ENCODE results near the gene SLAIN2. TPM values are rescaled to one million over a fixed set of nuclear protein-coding genes. Genes with fewer than 3 reads are reported as not detected.

Gene SLAIN2
- total RNA-seq, 2 experiments from 2014 or later, result 58.8 to 96.5 TPM

DNA sequence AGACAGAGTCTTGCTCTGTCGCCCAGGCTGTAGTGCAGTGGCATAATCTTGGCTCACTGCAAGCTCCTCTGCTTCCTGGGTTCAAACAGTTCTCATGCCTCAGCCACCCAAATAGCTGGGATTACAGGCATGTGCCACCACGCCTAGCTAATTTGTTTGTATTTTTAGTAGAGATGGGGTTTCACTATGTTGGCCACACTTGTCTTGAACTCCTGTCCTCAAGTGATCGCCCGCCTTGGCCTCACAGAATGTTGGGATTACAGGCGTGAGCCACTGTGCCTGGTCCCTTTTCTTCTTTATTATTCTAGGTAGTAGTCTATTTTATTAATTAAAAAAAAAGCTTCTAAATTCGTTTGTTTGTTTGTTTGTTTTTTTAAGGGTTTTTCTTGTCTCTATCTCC is 59.1 kb downstream of the SLAIN2 start:
- ChIA-PET CTCF (no interaction called here), POLR2A (no interaction called here)
- Mint-ChIP-seq H3K4me3 (no peak overlapping the region), H3K27me3 (no peaks in the 10 kb centered on the region), H3K4me1 (peaks cover 8% of the 10 kb centered on the region), H3K36me3 (ENCODE audit: low read depth) (peaks cover 46% of the 10 kb centered on the region), H3K9me3 (no peaks in the 10 kb centered on the region), H3K27ac (no peak overlapping the region)
- DNase-seq, result no peak

DNA sequence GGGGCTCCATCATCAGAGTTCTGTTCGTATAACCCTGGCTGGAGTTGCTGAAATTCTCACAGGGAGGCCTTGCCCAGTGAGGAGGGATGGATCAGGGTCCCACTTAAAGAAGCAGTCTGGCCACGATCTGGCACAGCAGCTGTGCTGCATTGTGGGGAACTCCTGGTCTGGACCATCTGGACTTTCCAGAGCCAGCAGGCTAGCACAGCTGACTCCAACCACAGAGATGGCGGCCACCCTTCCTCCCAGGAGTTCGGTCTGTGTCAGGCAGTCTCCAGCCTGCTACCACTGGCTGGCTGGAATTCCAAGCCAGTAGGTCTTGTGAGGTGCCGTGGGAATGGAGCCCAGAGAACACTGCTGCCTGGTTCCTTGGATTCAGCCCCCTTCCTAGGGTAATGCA is 62.0 kb downstream of the SLAIN2 start:
- peaks cover 23% of the 10 kb centered on the region for H3K36me3 Mint-ChIP-seq (ENCODE audit: low read depth)
- peaks cover 8% of the 10 kb centered on the region for H3K4me1 Mint-ChIP-seq
- H3K27me3 Mint-ChIP-seq, result no peaks in the 10 kb centered on the region
- ChIA-PET CTCF (no interaction called here), POLR2A (no interaction called here)
- no peak overlapping the region for H3K4me3 Mint-ChIP-seq
- H3K9me3 Mint-ChIP-seq, result no peaks in the 10 kb centered on the region
- DNase-seq, result no peak
- H3K27ac Mint-ChIP-seq, result no peak overlapping the region

DNA sequence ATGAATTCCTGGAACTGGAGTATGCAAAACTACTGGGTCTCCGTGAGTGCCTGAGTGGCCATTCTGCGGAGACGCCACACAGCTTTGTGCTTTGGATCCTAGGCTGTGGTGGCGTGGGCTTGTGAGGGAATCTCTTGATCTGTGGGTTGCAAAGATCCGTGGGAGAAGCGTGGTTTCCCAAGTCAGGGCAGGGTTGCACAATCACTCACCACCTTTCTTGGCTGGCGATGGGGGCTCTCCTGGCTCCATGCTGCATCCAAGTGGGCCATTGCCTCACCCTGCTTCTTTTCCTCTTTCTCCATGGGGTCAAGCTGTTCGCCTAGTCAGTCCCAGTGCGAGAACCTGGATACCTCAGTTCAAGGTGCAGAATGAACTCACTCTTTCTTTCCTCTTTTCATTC is 62.5 kb downstream of the SLAIN2 start:
- H3K9me3 Mint-ChIP-seq, result no peaks in the 10 kb centered on the region

DNA sequence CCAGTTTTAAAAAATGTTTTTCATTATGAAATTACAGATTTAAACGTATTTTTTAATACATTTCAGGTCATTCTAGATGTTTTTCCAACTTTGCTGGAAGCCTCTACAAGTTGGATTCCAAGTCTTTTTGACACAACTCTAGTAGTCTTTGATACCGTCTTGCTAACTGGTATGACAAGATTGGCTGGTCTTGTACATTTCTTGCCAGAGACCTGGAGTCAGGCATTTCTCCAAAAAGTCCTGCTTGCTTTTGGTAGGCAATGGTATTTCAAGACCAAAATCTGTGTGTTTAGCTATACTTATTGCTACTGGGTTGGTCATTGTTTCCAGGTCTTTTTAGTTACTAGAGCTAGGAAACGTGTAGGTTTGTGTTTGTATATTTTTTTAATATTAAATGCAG is 64.6 kb downstream of the SLAIN2 start:
- no peak overlapping the region for H3K4me3 Mint-ChIP-seq
- H3K4me1 Mint-ChIP-seq, result peaks cover 5% of the 10 kb centered on the region
- no peaks in the 10 kb centered on the region for H3K9me3 Mint-ChIP-seq
- CTCF ChIA-PET, result interaction anchor here (0.8 kb wide), 1 partner anchor 50 kb away, joined by 3 read pairs; no protein-coding TSS in a partner anchor
- no peaks in the 10 kb centered on the region for H3K27me3 Mint-ChIP-seq
- peaks cover 37% of the 10 kb centered on the region for H3K36me3 Mint-ChIP-seq (ENCODE audit: low read depth)
- no peak overlapping the region for H3K27ac Mint-ChIP-seq
- POLR2A ChIA-PET, result no interaction called here
- DNase-seq, result no peak

More for the DNA sequence above, 62.5 kb downstream of the SLAIN2 start:
- no peak overlapping the region for H3K27ac Mint-ChIP-seq
- no peaks in the 10 kb centered on the region for H3K27me3 Mint-ChIP-seq
- ChIA-PET POLR2A (no interaction called here), CTCF (no interaction called here)
- no peak for DNase-seq
- peaks cover 20% of the 10 kb centered on the region for H3K36me3 Mint-ChIP-seq (ENCODE audit: low read depth)
- no peak overlapping the region for H3K4me3 Mint-ChIP-seq
- peaks cover 8% of the 10 kb centered on the region for H3K4me1 Mint-ChIP-seq

DNA sequence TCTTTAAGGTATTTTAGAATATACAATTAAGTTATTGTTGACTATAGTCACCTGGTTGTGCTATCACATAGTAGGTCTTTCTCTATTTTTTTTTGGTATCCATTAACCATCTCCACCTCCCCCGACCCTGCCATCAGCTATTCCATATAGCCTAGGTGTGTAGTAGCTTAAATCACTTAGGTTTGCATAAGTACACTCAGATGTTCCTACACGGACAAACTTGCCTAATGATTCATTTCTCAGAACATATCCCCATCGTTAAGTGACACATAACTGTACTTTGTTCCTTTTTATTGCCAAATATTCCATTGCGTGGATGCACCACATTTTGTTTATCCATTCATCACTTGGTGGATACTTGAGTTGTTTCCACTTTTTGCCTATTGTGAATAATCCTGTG is 67.9 kb downstream of the SLAIN2 start:
- no peak for DNase-seq
- ChIA-PET POLR2A (no interaction called here), CTCF (interaction anchor here (1.1 kb wide), 1 partner anchor 35 kb away, joined by 4 read pairs; no protein-coding TSS in a partner anchor)
- H3K4me3 Mint-ChIP-seq, result no peak overlapping the region
- H3K27me3 Mint-ChIP-seq, result no peaks in the 10 kb centered on the region
- H3K27ac Mint-ChIP-seq, result no peak overlapping the region
- no peaks in the 10 kb centered on the region for H3K9me3 Mint-ChIP-seq
- peaks cover 36% of the 10 kb centered on the region for H3K36me3 Mint-ChIP-seq (ENCODE audit: low read depth)
- no peaks in the 10 kb centered on the region for H3K4me1 Mint-ChIP-seq

DNA sequence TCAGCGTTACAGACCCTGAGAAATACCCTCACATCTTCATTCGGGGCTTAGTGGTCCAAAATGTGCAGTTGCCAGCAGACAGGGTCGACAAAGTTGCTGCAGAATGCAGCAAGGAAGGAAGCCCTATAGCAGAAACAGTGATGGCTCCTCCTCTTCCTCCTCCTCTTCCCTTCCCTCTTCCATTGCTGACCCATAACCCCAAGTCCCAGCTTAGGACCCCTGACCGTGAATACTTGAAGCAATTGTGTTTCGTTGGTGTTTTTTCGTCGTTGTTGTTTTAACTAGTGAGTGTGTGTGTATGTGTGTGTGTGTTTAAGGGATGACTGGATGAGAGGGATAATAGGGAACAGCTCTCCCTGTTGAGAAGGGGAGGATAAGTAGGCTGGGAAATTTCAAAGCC is 69.5 kb downstream of the SLAIN2 start:
- Mint-ChIP-seq H3K36me3 (ENCODE audit: low read depth) (peaks cover 33% of the 10 kb centered on the region), H3K4me1 (no peaks in the 10 kb centered on the region), H3K4me3 (no peak overlapping the region), H3K9me3 (no peaks in the 10 kb centered on the region), H3K27me3 (no peaks in the 10 kb centered on the region), H3K27ac (no peak overlapping the region)
- POLR2A ChIA-PET, result no interaction called here
- CTCF ChIA-PET, result interaction anchor here (0.6 kb wide), 1 partner anchor 330 kb away, joined by 3 read pairs; no protein-coding TSS in a partner anchor
- no peak for DNase-seq

DNA sequence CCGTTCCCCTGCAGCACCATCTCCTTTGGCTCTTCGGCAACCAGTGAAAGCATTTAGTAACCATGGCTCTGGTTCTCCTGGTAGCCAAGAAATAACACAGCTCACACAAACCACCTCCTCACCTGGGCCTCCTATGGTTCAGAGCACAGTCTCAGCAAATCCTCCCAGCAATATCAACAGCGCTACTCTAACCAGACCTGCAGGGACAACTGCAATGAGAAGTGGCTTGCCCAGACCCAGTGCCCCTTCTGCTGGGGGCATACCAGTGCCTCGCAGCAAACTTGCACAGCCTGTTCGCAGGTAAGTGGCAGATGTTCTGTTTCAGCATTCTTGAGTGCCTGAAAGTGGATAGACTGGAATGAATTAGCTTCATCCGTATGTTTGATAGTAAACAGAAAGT is 78.8 kb downstream of the SLAIN2 start:
- CTCF ChIA-PET, result no interaction called here
- Mint-ChIP-seq H3K27ac (no peak overlapping the region), H3K4me1 (no peaks in the 10 kb centered on the region), H3K27me3 (no peaks in the 10 kb centered on the region), H3K9me3 (no peaks in the 10 kb centered on the region), H3K36me3 (ENCODE audit: low read depth) (peaks cover 24% of the 10 kb centered on the region), H3K4me3 (no peak overlapping the region)
- POLR2A ChIA-PET, result no interaction called here
- DNase-seq, result no peak

DNA sequence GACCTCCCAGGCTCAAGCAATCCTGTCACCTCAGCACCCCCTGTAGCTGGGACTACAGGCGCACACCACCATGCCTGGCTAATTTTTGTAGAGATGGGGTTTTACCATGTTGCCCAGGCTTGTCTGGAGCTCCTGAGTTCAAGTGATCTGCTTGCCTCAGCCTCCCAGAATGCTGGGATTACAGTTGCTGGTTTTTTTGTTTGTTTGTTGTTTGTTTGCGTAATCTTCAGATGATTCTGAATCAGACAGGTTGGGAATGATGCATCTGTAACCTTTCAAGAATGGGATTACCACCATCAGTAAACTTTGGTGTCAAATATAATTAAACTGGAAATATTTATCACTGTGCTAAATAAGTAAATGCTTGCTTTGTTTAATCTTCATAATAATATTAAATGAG is 79.8 kb downstream of the SLAIN2 start:
- no peak overlapping the region for H3K4me3 Mint-ChIP-seq
- H3K4me1 Mint-ChIP-seq, result no peaks in the 10 kb centered on the region
- no peak overlapping the region for H3K27ac Mint-ChIP-seq
- peaks cover 24% of the 10 kb centered on the region for H3K36me3 Mint-ChIP-seq (ENCODE audit: low read depth)
- CTCF ChIA-PET, result no interaction called here
- no peaks in the 10 kb centered on the region for H3K9me3 Mint-ChIP-seq
- no peak for DNase-seq
- POLR2A ChIA-PET, result no interaction called here
- H3K27me3 Mint-ChIP-seq, result no peaks in the 10 kb centered on the region

DNA sequence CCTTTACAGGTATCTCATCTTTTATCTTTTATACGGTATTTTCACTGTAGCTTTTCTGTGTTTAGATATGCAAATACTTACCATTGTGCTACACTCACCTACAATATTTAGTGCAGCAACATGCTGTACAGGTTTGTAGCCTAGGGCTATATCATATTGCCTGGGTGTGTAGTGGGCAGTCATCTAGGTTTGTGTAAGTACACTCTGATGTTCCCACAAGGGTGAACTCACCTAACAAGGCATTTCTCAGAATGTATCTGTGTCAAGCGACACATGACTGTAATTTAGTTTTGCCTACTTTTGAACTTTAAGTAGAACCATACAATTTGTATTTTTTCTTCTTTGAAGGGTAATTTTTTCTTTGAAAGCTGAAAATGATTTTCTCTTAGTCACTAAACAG is 87.6 kb downstream of the SLAIN2 start:
- no peaks in the 10 kb centered on the region for H3K9me3 Mint-ChIP-seq
- CTCF ChIA-PET, result no interaction called here
- H3K4me1 Mint-ChIP-seq, result peaks cover 35% of the 10 kb centered on the region
- no peak overlapping the region for H3K4me3 Mint-ChIP-seq
- no peak for DNase-seq
- H3K36me3 Mint-ChIP-seq (ENCODE audit: low read depth), result peaks cover 9% of the 10 kb centered on the region
- H3K27me3 Mint-ChIP-seq, result no peaks in the 10 kb centered on the region
- POLR2A ChIA-PET, result no interaction called here
- H3K27ac Mint-ChIP-seq, result no peak overlapping the region

DNA sequence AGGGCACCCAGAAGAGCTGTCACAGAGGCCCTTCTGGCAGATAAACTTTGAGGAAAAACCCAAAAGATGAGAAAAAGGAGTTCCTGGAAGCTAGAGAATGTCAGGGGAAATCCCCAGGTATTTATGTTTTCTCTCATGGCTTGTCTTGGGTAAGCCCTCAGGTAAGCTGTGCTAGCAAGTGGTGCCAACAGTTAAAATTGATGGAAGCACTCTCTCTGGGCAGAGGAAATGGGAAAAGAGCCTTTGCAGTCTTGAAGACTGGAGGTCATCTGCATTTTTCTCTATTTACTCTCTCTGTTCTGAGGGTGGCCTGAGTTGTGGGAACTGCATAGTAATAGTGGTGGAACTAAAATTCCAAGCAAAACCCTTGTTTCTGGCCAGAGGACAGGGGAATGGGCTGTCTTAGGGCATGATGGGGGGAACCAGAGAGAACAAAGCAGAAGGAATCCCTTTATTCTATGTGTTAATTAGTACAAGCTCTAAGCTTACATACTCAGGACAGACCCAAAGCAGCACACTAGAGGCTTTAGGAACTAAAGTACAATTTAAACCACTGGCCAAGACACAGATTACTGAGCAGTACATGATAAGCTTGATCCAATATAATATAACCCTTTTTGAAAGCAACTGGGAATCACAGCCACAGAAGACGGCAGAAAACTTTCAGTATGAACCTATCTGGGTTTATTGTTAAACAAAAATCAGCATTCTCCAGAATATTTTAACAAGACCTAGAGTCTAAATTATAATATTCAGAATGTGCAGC is 88.6 kb downstream of the SLAIN2 start:
- ChIA-PET POLR2A (no interaction called here), CTCF (no interaction called here)
- Mint-ChIP-seq H3K9me3 (no peaks in the 10 kb centered on the region), H3K27me3 (no peaks in the 10 kb centered on the region), H3K27ac (no peak overlapping the region), H3K4me3 (no peak overlapping the region), H3K36me3 (ENCODE audit: low read depth) (peaks cover 8% of the 10 kb centered on the region), H3K4me1 (peaks cover 35% of the 10 kb centered on the region)
- no peak for DNase-seq

DNA sequence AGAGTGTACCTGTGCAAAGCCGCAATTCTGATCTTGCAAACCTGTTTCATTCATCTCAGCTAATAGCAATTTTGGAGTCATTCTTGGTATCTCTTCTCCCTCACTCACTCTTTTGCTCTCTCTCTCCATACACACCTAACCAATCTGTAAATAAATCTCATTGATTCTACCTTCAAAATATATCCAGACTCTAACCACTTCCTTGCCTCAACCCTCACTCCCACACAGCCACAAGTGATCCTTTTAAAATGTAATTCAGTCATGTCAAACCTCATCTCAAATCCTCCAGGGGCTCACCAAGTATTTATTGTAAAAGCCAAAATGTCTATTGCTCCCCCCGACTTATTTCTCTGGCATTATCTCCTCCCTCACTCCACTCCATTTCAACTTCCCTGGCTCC is 90.1 kb downstream of the SLAIN2 start:
- CTCF ChIA-PET, result no interaction called here
- peak; percentile 20 for DNase-seq
- H3K27me3 Mint-ChIP-seq, result no peaks in the 10 kb centered on the region
- H3K36me3 Mint-ChIP-seq (ENCODE audit: low read depth), result peaks cover 6% of the 10 kb centered on the region
- H3K27ac Mint-ChIP-seq, result no peak overlapping the region
- no peak overlapping the region for H3K4me3 Mint-ChIP-seq
- POLR2A ChIA-PET, result no interaction called here
- peaks cover 35% of the 10 kb centered on the region for H3K4me1 Mint-ChIP-seq
- H3K9me3 Mint-ChIP-seq, result no peaks in the 10 kb centered on the region

DNA sequence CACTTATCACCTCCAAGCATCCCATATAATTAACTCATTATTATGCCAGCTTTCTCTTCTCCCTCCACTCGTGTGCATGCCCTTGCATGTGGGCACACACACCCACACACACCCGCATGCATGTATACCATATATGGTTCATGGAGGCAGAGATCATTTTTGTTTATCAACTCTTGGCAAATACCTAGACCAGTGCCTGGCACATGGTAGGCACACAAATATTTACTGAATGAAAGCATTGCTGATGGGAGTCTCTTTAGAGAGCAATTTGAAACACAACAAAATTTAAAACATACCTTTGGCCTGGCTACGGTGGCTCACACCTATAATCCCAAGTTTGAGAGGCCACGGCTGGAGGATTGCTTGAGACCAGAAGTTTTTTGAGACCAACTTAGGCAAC is 90.7 kb downstream of the SLAIN2 start:
- CTCF ChIA-PET, result no interaction called here
- no peak overlapping the region for H3K4me3 Mint-ChIP-seq
- no peak for DNase-seq
- no peak overlapping the region for H3K27ac Mint-ChIP-seq
- H3K4me1 Mint-ChIP-seq, result peaks cover 35% of the 10 kb centered on the region
- H3K27me3 Mint-ChIP-seq, result no peaks in the 10 kb centered on the region
- no peaks in the 10 kb centered on the region for H3K9me3 Mint-ChIP-seq
- H3K36me3 Mint-ChIP-seq (ENCODE audit: low read depth), result peaks cover 5% of the 10 kb centered on the region
- POLR2A ChIA-PET, result no interaction called here

DNA sequence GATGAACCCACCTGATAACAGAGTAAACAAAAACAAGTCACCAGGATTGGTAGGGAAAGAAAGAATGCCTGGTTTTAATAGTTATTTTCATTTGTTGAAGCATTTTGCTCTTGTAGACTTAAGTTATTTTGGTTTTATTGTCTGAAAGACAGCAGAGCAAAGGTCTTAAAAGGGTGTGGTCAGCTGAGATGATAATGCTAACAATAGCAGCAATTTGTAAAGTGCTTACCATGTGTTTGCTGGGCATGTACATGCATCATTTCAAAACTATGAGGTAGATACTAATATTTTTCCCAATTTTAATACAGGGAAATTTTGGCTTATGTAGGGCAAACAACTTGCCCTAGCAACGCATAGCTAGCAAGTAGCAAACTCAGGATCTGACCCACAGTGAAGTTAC is 95.0 kb downstream of the SLAIN2 start:
- CTCF ChIA-PET, result interaction anchor here (0.6 kb wide), 1 partner anchor 55 kb away, joined by 3 read pairs; no protein-coding TSS in a partner anchor
- H3K4me1 Mint-ChIP-seq, result peaks cover 7% of the 10 kb centered on the region
- H3K9me3 Mint-ChIP-seq, result no peaks in the 10 kb centered on the region
- DNase-seq, result no peak
- POLR2A ChIA-PET, result no interaction called here
- H3K4me3 Mint-ChIP-seq, result no peak overlapping the region
- H3K36me3 Mint-ChIP-seq (ENCODE audit: low read depth), result no peaks in the 10 kb centered on the region
- peaks cover 3% of the 10 kb centered on the region for H3K27me3 Mint-ChIP-seq
- H3K27ac Mint-ChIP-seq, result no peak overlapping the region

DNA sequence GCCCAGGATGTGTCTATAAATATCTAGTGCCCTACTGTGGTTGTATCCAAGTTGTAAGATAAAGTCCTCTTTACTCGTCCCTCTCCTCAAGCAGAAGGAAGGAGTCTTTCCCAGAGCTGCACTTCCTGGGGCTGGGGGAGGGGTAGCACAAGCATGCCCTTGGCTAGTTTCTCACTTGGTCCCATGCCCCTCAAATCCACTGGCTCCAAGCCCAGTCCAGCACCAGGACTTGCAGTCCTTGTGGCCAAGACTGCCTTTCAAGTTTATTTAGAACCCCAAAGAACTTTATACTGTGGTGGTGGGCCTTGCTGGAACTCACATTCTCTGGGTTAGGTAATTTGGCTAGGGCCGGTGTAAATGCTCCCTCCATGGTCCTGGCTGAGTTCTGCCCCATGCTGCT is 98.7 kb downstream of the SLAIN2 start:
- no peak overlapping the region for H3K4me3 Mint-ChIP-seq
- no peaks in the 10 kb centered on the region for H3K4me1 Mint-ChIP-seq
- H3K9me3 Mint-ChIP-seq, result no peaks in the 10 kb centered on the region
- POLR2A ChIA-PET, result no interaction called here
- no peak for DNase-seq
- H3K27ac Mint-ChIP-seq, result no peak overlapping the region
- CTCF ChIA-PET, result no interaction called here
- H3K27me3 Mint-ChIP-seq, result peaks cover 5% of the 10 kb centered on the region
- no peaks in the 10 kb centered on the region for H3K36me3 Mint-ChIP-seq (ENCODE audit: low read depth)

Measured in activated CD4-positive, alpha-beta T cell treated with anti-CD3 and anti-CD28 coated beads, Interleukin-2, amount 10 ng/mL, durations not matched to agents 7 days and 5 days (primary cell).